ENCODE data around the gene ANO7.

ANO7 gene

GRCh38 chr2:241213041-241213440 is 24.6 kb downstream of the ANO7 start:
- no peak overlapping the region for H2AFZ ChIP-seq (ENCODE audit: low read depth, low read length)
- H3K36me3 ChIP-seq (ENCODE audit: insufficient read depth, low read length), result no peaks in the 10 kb centered on the region
- no peak overlapping the region for H3K27ac ChIP-seq (ENCODE audit: low read length)
- H3K4me3 ChIP-seq (ENCODE audit: low read depth in 1 of 2, low read length in 2 of 2), result no peak overlapping the region
- no peaks in the 10 kb centered on the region for H3K27me3 ChIP-seq (ENCODE audit: insufficient read depth, low read length, poor library complexity)
- no peak for DNase-seq
- 0 out of 2 replicates have a peak, but pooled peaks cover 5% of the 10 kb centered on the region for H4K20me1 ChIP-seq (ENCODE audit: insufficient read depth, low read length)
- no peak overlapping the region for H3K9ac ChIP-seq (ENCODE audit: low read depth, low read length)
- H3K9me3 ChIP-seq (ENCODE audit: insufficient read depth, low read length, severe bottlenecking), result no peaks in the 10 kb centered on the region
- H3K4me1 ChIP-seq (ENCODE audit: insufficient read depth, low read length), result no peaks in the 10 kb centered on the region
- no peak overlapping the region for H3K4me2 ChIP-seq (ENCODE audit: insufficient read depth, low read length)
- H3K79me2 ChIP-seq (ENCODE audit: insufficient read depth, low read length), result no peaks in the 10 kb centered on the region
- TF ChIP-seq CTCF (IDR thresholded peaks at IDR 0.05; ENCODE audit: borderline replicate concordance, extremely low read depth, low read length, poor library complexity, severe bottlenecking) (no peak), EZH2 (IDR thresholded peaks at IDR 0.05; ENCODE audit: borderline replicate concordance, low read depth, low read length, severe bottlenecking) (no peak)
- no peak for ATAC-seq (ENCODE audit: insufficient read depth, low read depth)

GRCh38 chr2:241213567-241213966 is 25.1 kb downstream of the ANO7 start:
- DNase-seq (no peak), ATAC-seq (ENCODE audit: insufficient read depth, low read depth) (no peak)
- Histone ChIP-seq H3K27me3 (ENCODE audit: insufficient read depth, low read length, poor library complexity) (no peaks in the 10 kb centered on the region), H3K27ac (ENCODE audit: low read length) (no peak overlapping the region), H3K9me3 (ENCODE audit: insufficient read depth, low read length, severe bottlenecking) (no peaks in the 10 kb centered on the region), H4K20me1 (ENCODE audit: insufficient read depth, low read length) (0 out of 2 replicates have a peak, but pooled peaks cover 5% of the 10 kb centered on the region), H3K9ac (ENCODE audit: low read depth, low read length) (no peak overlapping the region), H3K36me3 (ENCODE audit: insufficient read depth, low read length) (no peaks in the 10 kb centered on the region), H3K79me2 (ENCODE audit: insufficient read depth, low read length) (no peaks in the 10 kb centered on the region), H3K4me3 (ENCODE audit: low read depth in 1 of 2, low read length in 2 of 2) (no peak overlapping the region), H3K4me1 (ENCODE audit: insufficient read depth, low read length) (no peaks in the 10 kb centered on the region), H2AFZ (ENCODE audit: low read depth, low read length) (no peak overlapping the region), H3K4me2 (ENCODE audit: insufficient read depth, low read length) (no peak overlapping the region)
- TF ChIP-seq EZH2 (IDR thresholded peaks at IDR 0.05; ENCODE audit: borderline replicate concordance, low read depth, low read length, severe bottlenecking) (no peak), CTCF (IDR thresholded peaks at IDR 0.05; ENCODE audit: borderline replicate concordance, extremely low read depth, low read length, poor library complexity, severe bottlenecking) (no peak)

GRCh38 chr2:241214209-241214608 is 25.7 kb downstream of the ANO7 start:
- H2AFZ ChIP-seq (ENCODE audit: low read depth, low read length), result no peak overlapping the region
- ATAC-seq (ENCODE audit: insufficient read depth, low read depth) (no peak), DNase-seq (no peak)
- no peak for TF ChIP-seq CTCF (IDR thresholded peaks at IDR 0.05; ENCODE audit: borderline replicate concordance, extremely low read depth, low read length, poor library complexity, severe bottlenecking)
- no peak for TF ChIP-seq EZH2 (IDR thresholded peaks at IDR 0.05; ENCODE audit: borderline replicate concordance, low read depth, low read length, severe bottlenecking)
- no peaks in the 10 kb centered on the region for H3K27me3 ChIP-seq (ENCODE audit: insufficient read depth, low read length, poor library complexity)
- no peaks in the 10 kb centered on the region for H3K79me2 ChIP-seq (ENCODE audit: insufficient read depth, low read length)
- 0 out of 2 replicates have a peak, but pooled peaks cover 5% of the 10 kb centered on the region for H4K20me1 ChIP-seq (ENCODE audit: insufficient read depth, low read length)
- no peak overlapping the region for H3K27ac ChIP-seq (ENCODE audit: low read length)
- H3K4me2 ChIP-seq (ENCODE audit: insufficient read depth, low read length), result no peak overlapping the region
- H3K36me3 ChIP-seq (ENCODE audit: insufficient read depth, low read length), result no peaks in the 10 kb centered on the region
- no peak overlapping the region for H3K4me3 ChIP-seq (ENCODE audit: low read depth in 1 of 2, low read length in 2 of 2)
- H3K9ac ChIP-seq (ENCODE audit: low read depth, low read length), result no peak overlapping the region
- no peaks in the 10 kb centered on the region for H3K9me3 ChIP-seq (ENCODE audit: insufficient read depth, low read length, severe bottlenecking)
- H3K4me1 ChIP-seq (ENCODE audit: insufficient read depth, low read length), result no peaks in the 10 kb centered on the region

- no peak for DNase-seq
- Histone ChIP-seq H3K9me3 (ENCODE audit: insufficient read depth, low read length, severe bottlenecking) (no peaks in the 10 kb centered on the region), H3K4me3 (ENCODE audit: low read depth in 1 of 2, low read length in 2 of 2) (no peak overlapping the region), H3K27ac (ENCODE audit: low read length) (no peak overlapping the region), H3K36me3 (ENCODE audit: insufficient read depth, low read length) (no peaks in the 10 kb centered on the region), H4K20me1 (ENCODE audit: insufficient read depth, low read length) (0 out of 2 replicates have a peak, but pooled peaks cover 5% of the 10 kb centered on the region), H3K27me3 (ENCODE audit: insufficient read depth, low read length, poor library complexity) (no peaks in the 10 kb centered on the region), H3K9ac (ENCODE audit: low read depth, low read length) (no peak overlapping the region), H3K79me2 (ENCODE audit: insufficient read depth, low read length) (no peaks in the 10 kb centered on the region), H2AFZ (ENCODE audit: low read depth, low read length) (no peak overlapping the region), H3K4me1 (ENCODE audit: insufficient read depth, low read length) (no peaks in the 10 kb centered on the region), H3K4me2 (ENCODE audit: insufficient read depth, low read length) (no peak overlapping the region)
- TF ChIP-seq CTCF (IDR thresholded peaks at IDR 0.05; ENCODE audit: borderline replicate concordance, extremely low read depth, low read length, poor library complexity, severe bottlenecking) (no peak), EZH2 (IDR thresholded peaks at IDR 0.05; ENCODE audit: borderline replicate concordance, low read depth, low read length, severe bottlenecking) (no peak)
- ATAC-seq (ENCODE audit: insufficient read depth, low read depth), result no peak
Observed at GRCh38 chr2:241214766-241215165, 26.3 kb downstream of the ANO7 start.

Data from DND-41 (cell line).